ENCODE results near the gene GAST.

DNA sequence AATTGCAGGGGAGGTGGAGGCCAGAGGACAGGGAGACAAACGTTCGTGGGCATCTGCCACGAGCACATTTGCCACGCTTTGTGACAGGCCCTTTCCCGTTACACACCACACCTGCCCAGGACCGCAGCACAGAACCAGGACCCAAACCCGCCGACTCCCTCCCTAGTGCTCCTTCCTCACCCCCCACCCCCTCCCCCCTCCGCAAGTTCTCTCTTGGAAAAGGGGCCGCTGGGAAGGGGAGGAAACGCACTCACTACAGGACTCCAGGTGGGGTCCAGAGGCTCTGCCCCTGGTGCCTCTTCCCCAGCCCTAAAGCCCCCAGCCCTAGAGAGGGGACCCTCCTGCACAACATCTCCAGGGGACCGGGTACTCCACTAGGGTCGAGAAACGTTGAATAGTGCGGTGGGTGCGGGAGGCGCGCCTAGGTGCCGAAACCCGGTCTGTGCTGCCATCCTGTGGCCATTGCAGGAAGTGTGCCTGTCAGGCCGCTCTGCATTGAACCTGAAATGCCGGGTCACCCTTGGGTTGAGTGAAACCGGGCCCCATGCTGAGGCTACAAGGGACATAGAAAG, 45.3 kb upstream of the GAST start:
- TF ChIP-seq, protein P1, sequence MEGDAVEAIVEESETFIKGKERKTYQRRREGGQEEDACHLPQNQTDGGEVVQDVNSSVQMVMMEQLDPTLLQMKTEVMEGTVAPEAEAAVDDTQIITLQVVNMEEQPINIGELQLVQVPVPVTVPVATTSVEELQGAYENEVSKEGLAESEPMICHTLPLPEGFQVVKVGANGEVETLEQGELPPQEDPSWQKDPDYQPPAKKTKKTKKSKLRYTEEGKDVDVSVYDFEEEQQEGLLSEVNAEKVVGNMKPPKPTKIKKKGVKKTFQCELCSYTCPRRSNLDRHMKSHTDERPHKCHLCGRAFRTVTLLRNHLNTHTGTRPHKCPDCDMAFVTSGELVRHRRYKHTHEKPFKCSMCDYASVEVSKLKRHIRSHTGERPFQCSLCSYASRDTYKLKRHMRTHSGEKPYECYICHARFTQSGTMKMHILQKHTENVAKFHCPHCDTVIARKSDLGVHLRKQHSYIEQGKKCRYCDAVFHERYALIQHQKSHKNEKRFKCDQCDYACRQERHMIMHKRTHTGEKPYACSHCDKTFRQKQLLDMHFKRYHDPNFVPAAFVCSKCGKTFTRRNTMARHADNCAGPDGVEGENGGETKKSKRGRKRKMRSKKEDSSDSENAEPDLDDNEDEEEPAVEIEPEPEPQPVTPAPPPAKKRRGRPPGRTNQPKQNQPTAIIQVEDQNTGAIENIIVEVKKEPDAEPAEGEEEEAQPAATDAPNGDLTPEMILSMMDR (IDR thresholded peaks at IDR 0.05 in 4 of 5, conservative IDR thresholded peaks at IDR 0.05 in 1 of 5) = peak; percentile 94 to 98 (median 96)
- no peak for TF ChIP-seq POLR2A (IDR thresholded peaks at IDR 0.05)

Data from gastrocnemius medialis (tissue), 4 donors.